ENCODE data around the gene ZNF831. TPM values are rescaled to one million over a fixed set of nuclear protein-coding genes. Genes with fewer than 3 reads are reported as not detected.

Gene ZNF831
- total RNA-seq, 4 donors from 2014 or later = 0.20 to 3.8 (median 2.3) TPM

DNA sequence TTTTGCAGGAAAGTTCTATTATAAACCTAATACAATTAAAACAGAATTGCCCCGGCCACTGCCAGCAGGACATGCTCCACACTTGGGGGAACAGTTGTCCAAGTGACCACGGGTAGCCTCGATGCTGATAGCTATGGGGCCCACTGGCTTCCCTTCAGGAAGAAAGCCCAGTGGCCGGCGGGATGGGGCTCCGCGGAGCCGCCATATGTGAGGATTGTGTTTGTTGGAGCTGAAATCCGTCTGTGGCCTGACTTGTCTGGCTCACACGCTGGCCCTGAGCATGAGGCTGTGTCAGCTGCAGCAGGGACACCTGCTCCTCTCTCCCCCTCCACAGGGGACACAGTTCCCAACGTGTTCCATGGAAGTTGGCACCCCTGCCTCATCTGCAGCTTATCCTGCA is 46.6 kb downstream of the ZNF831 start:
- Histone ChIP-seq H3K36me3 (no peaks in the 10 kb centered on the region), H3K27me3 (no peaks in the 10 kb centered on the region), H3K4me1 (peaks cover 0 to under 1% (median 0%) of the 10 kb centered on the region in 4 donors), H3K9me3 (no peaks in the 10 kb centered on the region), H3K4me3 (no peak overlapping the region), H3K27ac (no peak overlapping the region)
- TF ChIP-seq CTCF (IDR thresholded peaks at IDR 0.05) = no peak
- TF ChIP-seq POLR2AphosphoS5 (IDR thresholded peaks at IDR 0.05) = no peak
- TF ChIP-seq POLR2A (IDR thresholded peaks at IDR 0.05) = no peak
- no peak for TF ChIP-seq EP300 (IDR thresholded peaks at IDR 0.05; ENCODE audit: low read depth)
- DNase-seq = no peak
- intact Hi-C loops (cut with DNase I; ENCODE audit: low total_unique reads) = no loop called here
- WGBS, 2 donors (ENCODE audit: low coverage in 1 of 2) = 71 to 84% methylated on average over 1 to 11 of the region's 11 CpGs
- in situ Hi-C loops (cut with MboI; ENCODE audit: low pct_ligation_motif_present in 1 of 4, low pct_unique_long_range_greater_than_20kb in 1 of 4, low sequenced_read_pairs in 3 of 4) = loop anchor here in 2 of 4 donors (10.0 to 25.0 kb wide), 2 partner anchors 335 to 723 kb away; no protein-coding TSS in a partner anchor

DNA sequence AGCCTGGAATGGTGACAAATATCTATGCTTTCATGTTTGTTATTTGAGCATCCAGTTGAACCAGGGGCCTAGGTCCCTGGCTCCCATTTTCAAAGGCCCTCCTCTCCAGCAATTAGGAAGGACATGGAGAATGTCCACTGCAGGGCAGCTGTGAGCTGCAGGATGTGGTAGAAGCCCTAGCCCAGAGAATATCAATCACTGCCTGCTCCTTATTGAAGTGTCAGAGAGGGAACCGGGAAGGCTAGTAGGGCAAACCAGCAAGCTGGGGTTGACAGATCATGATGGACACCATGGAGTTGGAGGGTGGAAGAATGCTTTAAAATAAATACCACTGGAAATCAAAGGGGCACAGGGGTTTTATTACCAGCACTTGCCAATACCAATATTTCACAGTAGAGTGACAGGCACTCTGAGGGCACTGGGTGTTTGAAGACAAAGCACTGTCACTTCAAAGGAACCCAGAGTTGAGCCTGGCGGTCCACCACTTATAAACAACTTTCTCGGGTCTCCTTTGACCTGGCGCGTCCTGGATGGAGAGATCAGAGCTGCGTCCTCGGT is 47.7 kb downstream of the ZNF831 start:
- no peak overlapping the region for H3K27ac ChIP-seq
- no peak for DNase-seq
- whole genome bisulfite sequencing, 2 donors (ENCODE audit: low coverage in 1 of 2) = 83% methylated on average over 7 of the region's 7 CpGs; no CpG with 5 or more reads in 1 of the 2 donors
- no peaks in the 10 kb centered on the region for H3K36me3 ChIP-seq
- no peak overlapping the region for H3K4me3 ChIP-seq
- H3K9me3 ChIP-seq = no peaks in the 10 kb centered on the region
- H3K27me3 ChIP-seq = no peaks in the 10 kb centered on the region
- intact Hi-C loops (cut with DNase I; ENCODE audit: low total_unique reads) (no loop called here), in situ Hi-C loops (cut with MboI; ENCODE audit: low pct_ligation_motif_present in 1 of 4, low pct_unique_long_range_greater_than_20kb in 1 of 4, low sequenced_read_pairs in 3 of 4) (loop anchor here in 2 of 4 donors (10.0 to 25.0 kb wide), 2 partner anchors 336 to 724 kb away; no protein-coding TSS in a partner anchor)
- peaks cover 0 to 4% (median 0%) of the 10 kb centered on the region in 4 donors for H3K4me1 ChIP-seq
- TF ChIP-seq POLR2A (IDR thresholded peaks at IDR 0.05) (no peak), EP300 (IDR thresholded peaks at IDR 0.05; ENCODE audit: low read depth) (no peak), POLR2AphosphoS5 (IDR thresholded peaks at IDR 0.05) (no peak), CTCF (IDR thresholded peaks at IDR 0.05) (no peak)

DNA sequence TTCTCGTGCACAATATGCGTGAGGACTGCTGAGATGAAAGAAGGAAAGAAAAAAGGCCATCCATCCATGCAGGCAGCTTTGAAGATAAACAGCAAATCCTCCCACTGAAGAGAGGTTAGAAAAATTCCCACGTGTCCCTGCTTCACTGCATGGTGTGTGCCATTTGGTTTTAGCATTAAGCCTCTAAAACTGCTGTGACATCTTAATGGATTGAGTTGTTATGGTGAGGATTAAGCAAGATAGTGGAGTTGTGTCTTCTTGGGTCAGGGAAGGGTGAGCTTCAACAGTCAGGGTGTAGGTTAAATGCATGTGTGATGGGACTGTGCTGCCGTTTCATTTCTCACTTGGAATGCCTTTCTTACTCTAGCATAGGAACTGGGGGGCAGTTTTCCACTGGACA is 50.5 kb downstream of the ZNF831 start:
- 70 to 80% methylated on average over 3 to 4 of the region's 4 CpGs for WGBS, 2 donors (ENCODE audit: low coverage in 1 of 2)
- Histone ChIP-seq H3K36me3 (no peaks in the 10 kb centered on the region), H3K4me3 (no peak overlapping the region), H3K27ac (no peak overlapping the region), H3K4me1 (peaks cover 0 to 4% (median 0%) of the 10 kb centered on the region in 4 donors), H3K27me3 (no peaks in the 10 kb centered on the region), H3K9me3 (no peaks in the 10 kb centered on the region)
- DNase-seq = no peak
- intact Hi-C loops (cut with DNase I; ENCODE audit: low total_unique reads) = no loop called here
- TF ChIP-seq POLR2A (IDR thresholded peaks at IDR 0.05) = no peak
- TF ChIP-seq CTCF (IDR thresholded peaks at IDR 0.05) = no peak
- no peak for TF ChIP-seq POLR2AphosphoS5 (IDR thresholded peaks at IDR 0.05)
- in situ Hi-C loops (cut with MboI; ENCODE audit: low pct_ligation_motif_present in 1 of 4, low pct_unique_long_range_greater_than_20kb in 1 of 4, low sequenced_read_pairs in 3 of 4) = loop anchor here in 2 of 4 donors (10.0 to 25.0 kb wide), 2 partner anchors 339 to 727 kb away; no protein-coding TSS in a partner anchor

DNA sequence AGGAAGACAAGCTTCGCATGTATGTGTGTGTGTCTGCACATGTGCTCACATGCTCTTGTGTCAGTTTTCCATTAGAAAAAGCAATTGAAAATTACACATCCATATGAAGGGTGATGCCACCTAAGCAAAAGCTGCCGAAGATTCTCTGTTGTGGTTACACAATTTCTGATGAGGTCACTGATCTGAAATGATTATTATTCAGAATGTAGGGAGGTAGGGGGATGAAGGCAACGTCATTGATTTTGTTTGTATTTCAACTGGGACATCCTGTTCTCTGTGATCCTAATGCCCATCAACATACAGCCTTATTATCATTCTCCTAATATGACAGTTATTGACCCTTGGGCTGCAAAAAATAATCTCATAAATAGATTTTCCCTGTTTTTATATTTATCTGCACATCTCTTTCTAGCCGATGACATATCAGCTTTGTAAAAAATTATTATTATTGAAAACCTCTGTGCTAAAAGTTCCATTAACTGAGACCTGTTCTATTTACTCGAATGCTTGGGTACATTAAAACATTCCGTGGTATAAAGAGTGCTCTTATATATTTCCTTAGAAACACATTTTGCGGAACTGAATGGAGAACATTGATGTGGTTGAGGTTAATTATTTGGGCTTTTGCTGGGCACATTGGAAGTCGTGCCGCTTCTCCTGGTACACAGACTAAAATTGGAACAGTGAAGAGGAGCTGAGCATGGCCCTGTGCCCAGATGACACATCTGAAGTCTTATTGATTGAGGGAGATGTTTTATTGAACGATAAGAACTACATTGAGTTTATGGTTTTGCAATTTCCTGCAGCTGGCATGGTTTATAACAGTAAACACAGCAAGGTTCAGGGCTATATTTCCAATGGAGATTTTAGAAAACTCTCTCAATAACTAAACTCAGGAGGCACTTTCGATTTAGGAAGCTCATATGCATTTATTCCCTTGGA is 51.3 kb downstream of the ZNF831 start:
- Histone ChIP-seq H3K4me3 (no peak overlapping the region), H3K9me3 (no peaks in the 10 kb centered on the region), H3K27me3 (no peaks in the 10 kb centered on the region), H3K4me1 (peaks cover 0 to 4% (median 0%) of the 10 kb centered on the region in 4 donors), H3K36me3 (no peaks in the 10 kb centered on the region), H3K27ac (no peak overlapping the region)
- TF ChIP-seq POLR2AphosphoS5 (IDR thresholded peaks at IDR 0.05) (no peak), CTCF (IDR thresholded peaks at IDR 0.05) (no peak), POLR2A (IDR thresholded peaks at IDR 0.05) (no peak), EP300 (IDR thresholded peaks at IDR 0.05; ENCODE audit: low read depth) (no peak)
- WGBS, 2 donors (ENCODE audit: low coverage in 1 of 2) = 44 to 54% methylated on average over 10 to 11 of the region's 11 CpGs
- intact Hi-C loops (cut with DNase I; ENCODE audit: low total_unique reads) (no loop called here), in situ Hi-C loops (cut with MboI; ENCODE audit: low pct_ligation_motif_present in 1 of 4, low pct_unique_long_range_greater_than_20kb in 1 of 4, low sequenced_read_pairs in 3 of 4) (loop anchor here in 2 of 4 donors (5.0 to 25.0 kb wide), 4 partner anchors 128 to 728 kb away; no protein-coding TSS in a partner anchor)
- DNase-seq = no peak
